LHCN-M2 (cell line): ENCODE results near the gene FGFBP3. TPM values are rescaled to one million over a fixed set of nuclear protein-coding genes. Genes with fewer than 3 reads are reported as not detected.

Source experiments
- DNase-seq: peaks from one replicate; pipeline ENCODE4 v3.0.0-alpha.2; 2012; ENCODE audit warnings: low read depth
- polyA plus RNA-seq: library from polyadenylated mRNA; unstranded; fragments of >200 nt; gene quantifications from one replicate; pipeline ENCODE4 v1.2.1, GENCODE V29; 2012; ENCODE audit warnings: missing spikeins
- total RNA-seq: library from RNA; depleted of rRNA; stranded (reverse); fragments of >200 nt; gene quantifications from 2 replicates; pipeline ENCODE4 v1.2.3, GENCODE V29; 2014; rRNA removed

FGFBP3 gene
- 0.40 and 0.64 TPM in 2 replicates for total RNA-seq
- polyA plus RNA-seq = 0.30 TPM

- peak; percentile 30 for DNase-seq
These were observed at the start of gene FGFBP3 for GRCh38 chr10:91909117-91909677. TSS of gene FGFBP3 (minus strand) at chr10:91909486. CDS start at chr10:91908969, 517 bp downstream.

DNA sequence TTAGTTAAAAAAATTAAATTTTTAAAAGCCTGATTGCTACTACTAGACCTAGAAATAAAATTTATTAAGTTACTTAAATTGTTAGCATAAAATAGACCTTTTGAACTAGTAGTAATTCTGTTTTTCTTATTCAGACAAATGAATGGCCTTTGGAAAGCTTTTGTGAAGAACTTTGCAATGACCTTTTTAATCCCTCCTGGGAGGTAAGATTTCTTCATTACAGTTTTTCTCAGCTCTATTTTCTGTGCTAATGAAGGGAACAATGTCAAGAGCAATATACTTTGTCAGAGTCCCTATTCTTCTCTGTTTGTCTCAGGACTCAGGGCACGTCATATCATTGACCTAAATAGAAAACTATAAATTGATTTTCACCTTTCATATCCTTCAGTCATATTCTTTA is 47.8 kb upstream of the FGFBP3 start:
- no peak for DNase-seq

DNA sequence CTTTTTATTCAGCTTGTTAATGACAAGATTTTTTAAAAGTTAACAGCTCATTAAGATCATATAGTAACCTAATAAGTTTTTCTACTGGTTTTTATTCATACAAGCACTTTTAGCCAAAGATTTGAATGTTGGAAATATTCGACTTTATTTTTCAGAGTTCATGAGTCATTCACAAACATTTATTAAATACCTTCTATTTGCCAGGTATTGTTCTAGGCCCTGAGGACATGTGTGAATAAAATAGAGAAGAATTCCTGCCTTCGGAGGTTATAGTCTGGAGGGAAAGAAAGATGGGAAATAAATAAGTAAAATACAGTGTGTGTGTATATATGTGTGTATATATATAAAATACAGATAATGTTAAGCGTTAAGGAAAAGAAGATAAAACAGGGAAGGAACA is 45.8 kb upstream of the FGFBP3 start:
- no peak for DNase-seq

GRCh38 chr10:91953600-91954160 is 44.4 kb upstream of the FGFBP3 start:
- DNase-seq = no peak

GRCh38 chr10:91944880-91945630 is 35.8 kb upstream of the FGFBP3 start:
- peak; percentile 80 for DNase-seq

DNA sequence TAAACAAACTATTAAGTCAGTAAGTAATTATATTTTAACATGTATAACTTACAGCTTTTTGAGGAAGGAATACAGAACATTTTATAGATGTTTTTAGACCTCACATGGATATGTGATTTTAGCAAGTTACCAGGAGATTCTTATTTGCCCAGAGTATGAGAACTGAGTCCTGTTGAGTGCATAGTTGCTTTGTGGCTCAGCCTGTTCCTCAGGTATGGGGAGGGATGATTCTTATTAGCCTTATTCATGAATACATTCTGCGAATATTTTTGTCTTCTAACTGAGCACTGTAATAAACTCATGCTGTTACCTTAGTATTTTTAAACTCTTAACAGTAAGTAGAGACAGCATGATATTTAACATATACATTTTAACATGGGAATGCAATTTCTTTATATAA is 32.1 kb upstream of the FGFBP3 start:
- no peak for DNase-seq

- DNase-seq = no peak
These were observed 30.4 kb upstream of the FGFBP3 start for GRCh38 chr10:91939653-91940052.

DNA sequence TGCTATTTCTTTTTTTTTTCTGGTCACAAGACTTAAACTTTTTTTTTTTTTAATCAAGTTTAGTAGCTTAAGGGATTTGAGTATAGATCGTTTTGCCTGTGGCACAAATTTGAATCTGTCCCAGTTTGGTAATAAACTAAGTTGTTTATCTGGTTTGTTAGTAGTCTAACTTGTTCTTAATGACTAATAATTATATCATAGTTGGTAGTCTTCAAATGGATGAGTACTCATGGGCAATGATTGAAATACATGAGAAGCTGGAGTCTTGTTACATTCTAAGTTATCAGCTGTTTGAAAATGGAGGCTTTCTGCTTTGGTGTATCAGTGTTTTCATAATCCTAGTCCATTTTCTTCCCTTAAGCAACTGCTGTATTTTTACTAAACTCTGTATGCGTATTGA is 26.6 kb upstream of the FGFBP3 start:
- DNase-seq = peak; percentile 57

GRCh38 chr10:91932737-91933136 is 23.5 kb upstream of the FGFBP3 start:
- no peak for DNase-seq

GRCh38 chr10:91931526-91932190 is 22.4 kb upstream of the FGFBP3 start:
- DNase-seq = no peak

DNA sequence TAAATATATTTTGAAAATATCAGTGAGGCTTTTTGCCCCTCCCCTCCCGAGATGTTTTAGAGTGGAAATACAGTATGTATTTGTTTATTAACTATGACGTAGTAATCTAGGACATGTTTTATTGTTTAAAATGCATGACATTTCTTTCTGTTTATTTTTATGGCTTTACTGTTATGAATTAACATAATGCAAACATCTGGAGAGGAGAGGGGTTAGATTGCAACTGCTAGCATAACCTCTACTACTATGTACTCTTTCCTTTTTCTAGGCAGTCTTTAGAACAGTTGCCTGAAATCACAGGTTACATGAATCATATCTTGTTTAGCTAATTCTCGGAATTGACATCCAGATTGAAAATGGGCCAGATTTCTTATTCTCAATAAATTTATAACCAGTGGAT is 21.7 kb upstream of the FGFBP3 start:
- no peak for DNase-seq

DNA sequence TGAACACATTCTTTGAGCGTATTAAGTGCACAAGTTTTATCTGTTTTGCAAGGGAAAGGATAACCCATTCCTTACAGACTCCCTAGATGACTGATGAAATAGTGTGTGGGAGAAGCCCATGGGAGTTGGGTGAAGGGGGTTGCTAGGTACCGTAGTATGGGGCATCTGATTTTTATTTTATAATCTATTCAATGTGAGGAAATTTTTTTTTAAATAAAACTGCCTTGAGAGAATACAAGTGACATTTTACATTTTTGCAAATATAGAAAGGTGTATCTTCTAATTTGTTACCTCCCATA is 15.7 kb upstream of the FGFBP3 start:
- DNase-seq = no peak

- no peak for DNase-seq
These were observed 15.1 kb upstream of the FGFBP3 start for GRCh38 chr10:91924212-91925021.

DNA sequence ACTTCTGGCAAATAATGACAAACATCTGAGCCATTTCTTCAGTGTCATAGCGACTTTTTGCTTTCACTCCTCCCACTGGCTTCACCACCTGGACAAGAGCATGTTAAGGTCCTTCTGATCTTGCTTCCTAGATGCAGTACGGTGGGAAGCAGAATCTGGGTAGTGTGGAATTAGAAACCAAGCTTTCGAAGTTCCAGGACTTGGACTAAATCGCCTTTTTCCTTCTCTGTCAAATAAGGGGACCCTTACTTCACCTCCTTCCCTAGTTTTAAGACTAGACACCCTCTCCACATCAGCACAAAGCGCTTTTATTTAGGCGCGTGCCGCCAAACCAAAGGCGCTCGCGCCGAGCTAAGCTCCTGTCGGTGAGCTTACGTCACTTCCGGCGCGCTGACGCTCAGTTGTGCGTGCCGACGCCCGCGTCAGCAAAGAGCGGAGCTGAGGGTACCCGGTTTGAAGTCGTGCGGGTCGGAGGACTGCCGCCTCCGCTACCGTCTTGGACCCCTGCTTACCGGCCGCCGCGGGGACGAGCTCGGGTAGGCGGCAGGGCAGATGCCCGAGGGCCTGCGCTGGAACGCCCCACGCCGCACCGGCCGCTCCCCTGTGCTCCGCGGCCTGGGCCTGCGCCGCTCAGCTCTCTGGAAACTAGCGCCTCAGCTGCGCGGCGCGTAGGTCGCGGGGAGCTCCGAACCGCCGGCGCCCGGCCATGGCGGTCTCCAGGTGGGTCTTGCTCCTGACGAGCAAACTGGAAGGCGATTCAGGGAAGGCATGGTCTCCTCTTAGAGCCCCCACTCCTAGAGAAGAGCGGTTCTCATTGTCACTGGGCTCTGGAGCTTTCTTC is 14.3 kb upstream of the FGFBP3 start, which contains the start of gene BTAF1:
BTAF1 (plus strand) TSS at position 400 of the 841 bp plus-strand sequence; CDS start at position 707, 307 bp downstream.
- DNase-seq = peak; percentile 88

DNA sequence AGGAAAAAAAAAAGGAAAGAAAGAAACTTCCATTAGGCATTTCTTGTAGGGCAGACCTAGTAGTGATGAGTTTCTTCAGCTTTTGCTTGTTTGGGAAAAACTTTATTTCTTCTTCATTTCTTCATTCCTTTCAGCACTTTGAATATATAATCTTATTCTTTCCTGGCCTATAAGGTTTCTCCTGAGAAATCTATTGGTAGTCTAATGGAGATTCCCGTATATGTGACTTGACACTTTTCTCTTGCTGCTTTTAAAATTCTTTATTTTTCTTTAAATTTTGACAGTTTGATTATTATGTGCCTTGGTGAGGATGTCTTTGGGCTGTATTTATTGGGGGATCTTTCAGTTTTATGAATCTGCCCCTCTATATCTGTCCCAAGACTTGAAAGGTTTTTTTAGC is 10.4 kb upstream of the FGFBP3 start:
- DNase-seq = no peak

GRCh38 chr10:91910467-91910866 is 1.2 kb upstream of the FGFBP3 start:
- no peak for DNase-seq

DNA sequence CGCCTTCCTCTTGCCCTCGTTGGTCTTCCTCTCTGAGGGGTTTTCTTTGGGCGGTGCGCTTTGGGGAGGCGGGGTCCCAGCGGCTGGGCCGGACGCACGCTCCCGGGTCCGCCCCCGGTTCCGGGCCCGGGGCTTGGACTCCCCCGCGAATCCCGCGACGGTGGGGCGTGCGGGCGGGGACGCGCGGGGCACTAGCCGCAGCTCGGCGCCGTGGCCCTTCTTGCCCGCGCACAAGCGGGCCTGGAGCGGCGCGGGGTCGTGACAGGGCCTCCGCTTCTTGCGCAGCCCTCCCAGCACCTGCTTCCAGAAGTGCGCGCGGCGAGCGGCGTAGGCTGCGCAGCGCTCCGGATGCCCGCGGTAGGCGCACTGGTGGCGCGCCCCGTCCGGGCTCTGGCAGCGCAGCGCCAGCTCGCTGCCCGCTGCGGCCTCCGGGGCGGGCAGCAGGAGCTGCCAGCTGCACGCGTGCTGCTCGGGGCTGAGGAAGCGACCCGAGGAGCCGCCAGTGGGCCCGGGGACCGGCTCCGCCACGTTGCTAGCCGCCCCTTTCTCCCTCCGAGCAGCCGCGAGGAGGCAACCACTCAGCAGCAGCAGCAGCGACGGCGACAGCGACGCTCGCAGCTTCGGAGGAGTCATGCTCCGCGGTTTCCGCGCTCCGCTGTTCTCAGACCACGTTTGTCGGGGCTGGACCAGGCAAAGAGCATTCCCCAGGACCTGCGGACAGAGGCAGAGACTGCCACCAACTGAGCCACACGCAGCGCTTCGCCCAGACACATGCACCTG is 759 bp downstream of the FGFBP3 start:
- peak; percentile 76 for DNase-seq

GRCh38 chr10:91907914-91908336 is 1.4 kb downstream of the FGFBP3 start:
- DNase-seq = no peak

DNA sequence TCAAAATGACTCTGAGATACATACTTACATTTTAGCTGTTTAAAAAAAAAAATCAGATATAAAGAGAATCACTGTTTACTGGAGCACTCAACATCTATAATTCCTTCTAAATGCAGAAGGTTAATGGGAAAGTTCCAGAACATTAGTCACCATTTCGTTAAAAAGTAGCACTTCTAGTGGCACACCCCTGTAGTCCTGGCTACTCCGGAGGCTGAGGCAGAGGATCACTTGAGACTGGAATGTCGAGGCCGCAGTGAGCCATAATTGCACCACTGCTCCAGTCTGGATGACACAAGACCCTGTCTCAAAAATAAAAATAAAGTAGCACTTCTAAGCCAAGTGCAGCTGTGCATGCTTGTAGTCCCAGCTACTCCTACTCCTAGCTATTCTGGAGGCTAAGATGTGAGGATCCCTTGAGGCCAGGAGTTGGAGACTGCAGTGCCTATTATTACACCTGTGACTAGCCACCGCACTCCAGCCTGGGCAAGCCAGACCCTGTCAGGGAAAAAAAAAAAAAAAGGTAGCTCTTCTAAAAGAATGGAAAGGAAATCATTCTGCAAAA is 2.2 kb downstream of the FGFBP3 start:
- DNase-seq = no peak
